Erythroblast (primary cell): ENCODE results near the gene BAIAP2.
"Not testable (repeated sequence)": the region's sequence is repeated elsewhere in the genome, so short reads cannot be mapped to it uniquely, and the experiment has no call there.

Experiments used
- DNase-seq, 2 experiments: peaks; one replicate each; lab custom pipeline; 2025; lab: John Stamatoyannopoulos, UW
- GATA1 ChIP-seq: IDR thresholded peaks from 2 replicates; pipeline ENCODE4 v1.6.1; 2011; ENCODE audit warnings: low read depth, mild to moderate bottlenecking, control low read depth, low read length, moderate library complexity
- POLR2A ChIP-seq: IDR thresholded peaks from 2 replicates; pipeline ENCODE4 v1.6.1; 2011; ENCODE audit warnings: mild to moderate bottlenecking, low read length

Gene BAIAP2

GRCh38 chr17:81147701-81148100 lies 112.8 kb downstream of the BAIAP2 start:
- no peak for TF ChIP-seq GATA1
- TF ChIP-seq POLR2A = no peak
- DNase-seq = no peak

- no peak for DNase-seq
- no peak for TF ChIP-seq GATA1
- no peak for TF ChIP-seq POLR2A
Observed at GRCh38 chr17:81148571-81148970, 113.6 kb downstream of the BAIAP2 start.

- TF ChIP-seq POLR2A = no peak
- TF ChIP-seq GATA1 = no peak
- no peak for DNase-seq
Observed at GRCh38 chr17:81148986-81149533, 114.1 kb downstream of the BAIAP2 start.

DNA sequence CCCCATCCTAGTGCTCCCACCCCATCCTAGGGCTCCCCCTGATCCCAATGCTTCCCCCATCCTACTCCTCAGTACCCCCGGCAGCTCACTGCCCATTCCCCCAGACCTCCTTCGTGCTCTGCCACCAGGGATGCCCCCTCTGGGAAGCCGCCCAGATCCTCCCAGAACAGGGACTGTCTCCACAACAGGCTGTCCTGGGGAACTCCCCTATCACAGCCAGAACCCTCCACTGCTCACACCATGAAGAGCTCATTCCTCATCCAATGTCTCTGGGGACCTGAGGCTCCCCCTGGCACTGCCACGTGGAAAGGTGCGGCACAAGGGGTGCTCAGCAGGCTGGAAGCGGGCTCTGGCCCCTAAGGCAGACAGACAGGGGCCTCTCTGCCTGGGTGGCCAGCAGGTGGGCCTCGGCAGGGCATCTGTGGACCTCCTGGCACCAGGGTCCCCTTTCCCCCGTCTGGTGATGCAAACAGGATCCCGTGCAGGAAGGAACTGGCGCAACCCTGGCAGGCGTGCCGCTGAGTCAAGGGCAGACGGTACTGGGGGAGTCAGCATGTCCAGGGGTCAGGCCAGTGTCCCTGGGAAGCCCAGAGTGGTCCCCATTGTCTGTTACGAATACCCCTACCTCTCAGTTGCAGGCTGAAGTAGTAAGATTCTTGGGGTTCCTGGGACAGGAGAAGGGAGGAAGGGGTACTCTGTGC lies 115.6 kb downstream of the BAIAP2 start:
- no peak for TF ChIP-seq POLR2A
- TF ChIP-seq GATA1 = no peak
- no peak for DNase-seq

DNA sequence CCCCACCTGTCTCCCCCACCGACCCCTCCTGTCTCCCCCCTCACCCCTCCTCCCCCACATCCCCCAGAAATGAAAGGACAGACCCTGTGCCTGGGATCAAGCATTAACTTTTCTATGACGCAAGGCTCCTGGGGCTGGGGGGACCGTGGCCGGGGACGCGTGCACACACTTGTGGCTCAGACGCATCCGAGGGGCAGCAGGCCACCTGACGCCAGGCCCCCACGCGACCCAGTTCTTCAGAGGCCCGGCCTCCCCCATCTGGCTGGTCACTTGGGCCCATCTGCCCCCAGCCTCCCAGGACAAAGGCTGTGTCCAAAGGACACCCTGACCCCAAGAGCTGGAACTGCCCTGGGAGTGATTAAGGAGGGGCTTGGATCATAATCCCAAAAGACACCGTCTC lies 116.3 kb downstream of the BAIAP2 start:
- no peak for TF ChIP-seq POLR2A
- no peak for TF ChIP-seq GATA1
- DNase-seq = no peak

DNA sequence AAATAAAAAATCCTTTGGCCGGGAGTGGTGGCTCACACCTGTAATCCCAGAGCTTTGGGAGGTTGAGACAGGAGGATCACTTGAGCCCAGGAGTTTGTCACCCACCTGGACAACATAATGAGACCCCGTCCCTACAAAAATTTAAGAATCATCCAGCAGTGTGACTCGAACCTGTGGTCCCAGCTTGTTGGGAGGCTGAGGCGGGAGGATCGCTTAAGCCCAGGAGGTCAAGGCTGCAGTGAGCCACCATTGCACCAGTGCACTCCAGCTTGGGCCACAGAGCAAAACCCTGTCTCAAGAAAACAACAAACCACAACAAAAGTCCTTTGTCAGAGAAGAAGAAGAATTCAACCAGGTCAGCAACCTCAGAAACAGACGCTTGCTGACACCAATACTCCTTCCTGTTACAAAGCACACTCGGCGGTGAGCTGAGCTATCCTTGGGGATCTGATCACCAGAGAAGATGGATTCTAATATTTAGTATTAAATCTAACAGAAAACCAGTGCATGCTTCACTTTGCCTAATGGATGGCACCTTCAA lies 117.4 kb downstream of the BAIAP2 start:
- no peak for DNase-seq
- no peak for TF ChIP-seq POLR2A
- TF ChIP-seq GATA1 = no peak

GRCh38 chr17:81153340-81153803 lies 118.4 kb downstream of the BAIAP2 start:
- DNase-seq = no peak
- TF ChIP-seq GATA1 = no peak
- TF ChIP-seq POLR2A = no peak

GRCh38 chr17:81154016-81154415 lies 119.1 kb downstream of the BAIAP2 start:
- not testable (repeated sequence) for DNase-seq

DNA sequence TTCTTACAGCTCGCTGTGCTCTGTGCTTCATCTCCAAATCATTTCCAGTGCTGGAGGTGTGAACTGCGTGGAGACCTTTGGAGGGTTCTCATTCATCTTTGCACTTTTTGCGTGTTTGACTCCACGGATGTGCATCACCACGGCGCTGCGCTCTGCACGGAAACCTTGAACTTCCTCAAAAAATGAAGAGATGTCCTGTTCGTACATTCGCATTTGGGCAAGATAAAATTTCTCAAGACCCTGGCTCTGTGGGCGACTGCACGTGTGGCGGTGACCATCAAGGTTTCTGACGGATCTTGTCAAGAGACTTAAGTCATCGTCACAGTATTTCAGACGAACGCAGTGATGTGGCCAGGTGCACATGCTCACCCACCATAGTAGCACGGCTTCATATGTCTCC lies 120.0 kb downstream of the BAIAP2 start:
- no peak for DNase-seq

GRCh38 chr17:81156866-81157805 lies 122.2 kb downstream of the BAIAP2 start:
- TF ChIP-seq POLR2A = no peak
- no peak for TF ChIP-seq GATA1
- no peak for DNase-seq

More for the DNA sequence above, 120.0 kb downstream of the BAIAP2 start:
- TF ChIP-seq POLR2A (no peak), GATA1 (no peak)

- TF ChIP-seq POLR2A (no peak), GATA1 (no peak)
- no peak for DNase-seq
Observed at GRCh38 chr17:81157848-81158687, 123.1 kb downstream of the BAIAP2 start.

DNA sequence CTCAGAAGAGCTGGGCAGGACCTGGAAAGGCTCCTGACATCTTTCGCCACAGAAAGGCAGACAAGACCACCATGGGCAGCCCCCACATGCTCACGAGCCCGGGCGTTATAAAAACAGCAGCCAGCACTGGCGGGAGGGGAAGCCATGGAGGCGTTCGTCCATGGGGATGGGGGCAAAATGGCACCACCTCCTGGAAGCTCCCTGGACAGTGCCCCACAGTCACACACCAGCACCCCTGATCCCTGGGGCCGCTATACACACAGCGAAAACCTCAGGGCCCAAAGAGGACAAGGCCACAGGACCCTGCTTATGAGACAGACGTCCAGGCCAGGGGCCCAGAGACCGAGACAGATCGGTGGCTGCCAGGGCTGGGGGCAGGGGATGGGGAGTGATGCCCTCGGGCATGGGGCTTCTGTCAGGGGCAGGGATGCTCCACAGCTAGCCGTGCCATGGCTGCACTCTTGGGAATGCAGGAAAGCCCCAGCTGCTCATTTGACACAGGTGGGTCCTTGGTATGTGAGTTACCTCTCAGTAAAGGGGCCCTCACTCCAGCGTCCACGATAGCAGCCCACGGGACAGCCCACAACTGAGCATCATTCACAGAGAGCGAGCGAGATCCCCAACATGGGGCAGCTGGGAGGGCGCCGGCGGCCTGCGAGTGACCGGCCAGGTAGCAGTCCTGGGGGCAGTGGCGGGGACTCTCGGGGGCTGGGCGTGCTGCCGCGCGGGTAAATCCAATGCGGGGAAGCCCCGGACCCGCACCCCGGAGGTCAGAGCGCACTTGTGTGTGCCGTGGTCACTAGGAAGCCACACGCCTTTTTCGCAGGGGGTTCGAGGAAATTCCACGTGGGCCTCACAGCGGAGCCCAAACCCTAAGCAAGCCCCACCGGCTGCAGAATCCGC lies 124.0 kb downstream of the BAIAP2 start:
- TF ChIP-seq GATA1 = no peak
- no peak for TF ChIP-seq POLR2A

More for the DNA sequence above, 124.0 kb downstream of the BAIAP2 start:
- DNase-seq = no peak
